Stimulated activated memory B cell treated with anti-CD40 and anti-IgM and Interleukin-4, amounts not matched to agents 10 μg/mL and 1 μg/mL and 100 μg/mL, for 72 hours (primary cell): Measurements from ENCODE around the gene SLC4A1.

ENCODE experiments used
- ATAC-seq: fragments of 150-1000 bp; cut with Tn5 transposase; 2 replicates; pipeline ENCODE4 v1.10.0; 2021
- H3K27ac Mint-ChIP-seq: one replicate; pipeline ENCODE4 v1.8.0; 2022; ENCODE audit warnings: mild to moderate bottlenecking, mixed read lengths
- H3K27me3 Mint-ChIP-seq: one replicate; pipeline ENCODE4 v1.8.0; 2022; ENCODE audit warnings: mixed read lengths
- H3K36me3 Mint-ChIP-seq: one replicate; pipeline ENCODE4 v1.8.0; 2022; ENCODE audit warnings: mixed read lengths
- H3K4me1 Mint-ChIP-seq: one replicate; pipeline ENCODE4 v1.8.0; 2022; ENCODE audit warnings: mixed read lengths
- H3K4me3 Mint-ChIP-seq: one replicate; pipeline ENCODE4 v1.8.0; 2022; ENCODE audit warnings: mild to moderate bottlenecking, moderate library complexity, mixed read lengths
- H3K9me3 Mint-ChIP-seq: one replicate; pipeline ENCODE4 v1.8.0; 2022; ENCODE audit warnings: mixed read lengths

SLC4A1 gene

DNA sequence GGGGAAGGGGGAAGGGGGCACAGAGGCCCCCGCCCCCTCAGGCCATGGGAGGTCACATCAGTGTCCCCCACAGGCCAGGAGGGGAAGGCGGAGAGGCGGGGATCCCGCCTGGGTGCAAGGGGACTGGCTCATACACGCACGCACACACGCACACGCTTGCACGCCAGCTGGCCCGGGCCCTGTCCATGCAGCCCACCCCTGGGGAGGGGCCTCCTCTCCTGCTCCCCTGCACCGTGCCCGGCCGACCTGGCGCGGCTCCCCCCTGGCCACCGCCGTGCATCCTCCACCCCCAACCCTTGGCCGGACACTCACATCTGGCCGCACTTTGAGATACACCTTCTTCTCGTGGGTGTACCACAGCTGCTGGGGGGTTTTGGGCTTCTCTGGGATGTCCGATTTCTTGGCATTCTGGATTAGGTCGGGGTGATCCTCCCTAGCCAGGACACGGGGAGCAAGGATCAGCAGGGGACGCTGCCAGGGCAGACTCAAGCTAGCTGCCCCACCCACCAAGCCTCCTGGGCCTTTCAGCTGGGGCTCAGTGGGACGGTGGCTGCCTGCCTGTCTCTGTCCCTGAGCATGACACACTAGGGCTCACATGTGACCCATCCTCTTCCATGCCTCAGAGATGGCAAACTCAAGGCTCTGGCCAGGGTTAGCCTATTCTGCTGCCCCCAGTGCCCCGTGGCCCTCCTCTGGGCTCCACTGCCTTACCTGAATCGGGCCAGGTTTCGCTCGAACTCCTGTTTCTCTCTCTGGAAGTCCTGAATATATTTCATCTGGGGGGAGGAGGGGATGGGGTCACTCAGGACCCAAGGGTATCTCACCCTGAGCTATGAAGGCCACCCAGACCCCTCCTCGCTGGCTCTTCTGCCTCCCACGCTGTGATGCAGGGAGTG, 55.2 kb downstream of the SLC4A1 start:
- ATAC-seq = no peak
- Mint-ChIP-seq H3K9me3 (no peaks in the 10 kb centered on the region), H3K27ac (peak overlapping the region; percentile 79), H3K36me3 (peaks cover 73% of the 10 kb centered on the region), H3K4me1 (peaks cover 85% of the 10 kb centered on the region), H3K4me3 (no peak overlapping the region), H3K27me3 (no peaks in the 10 kb centered on the region)

DNA sequence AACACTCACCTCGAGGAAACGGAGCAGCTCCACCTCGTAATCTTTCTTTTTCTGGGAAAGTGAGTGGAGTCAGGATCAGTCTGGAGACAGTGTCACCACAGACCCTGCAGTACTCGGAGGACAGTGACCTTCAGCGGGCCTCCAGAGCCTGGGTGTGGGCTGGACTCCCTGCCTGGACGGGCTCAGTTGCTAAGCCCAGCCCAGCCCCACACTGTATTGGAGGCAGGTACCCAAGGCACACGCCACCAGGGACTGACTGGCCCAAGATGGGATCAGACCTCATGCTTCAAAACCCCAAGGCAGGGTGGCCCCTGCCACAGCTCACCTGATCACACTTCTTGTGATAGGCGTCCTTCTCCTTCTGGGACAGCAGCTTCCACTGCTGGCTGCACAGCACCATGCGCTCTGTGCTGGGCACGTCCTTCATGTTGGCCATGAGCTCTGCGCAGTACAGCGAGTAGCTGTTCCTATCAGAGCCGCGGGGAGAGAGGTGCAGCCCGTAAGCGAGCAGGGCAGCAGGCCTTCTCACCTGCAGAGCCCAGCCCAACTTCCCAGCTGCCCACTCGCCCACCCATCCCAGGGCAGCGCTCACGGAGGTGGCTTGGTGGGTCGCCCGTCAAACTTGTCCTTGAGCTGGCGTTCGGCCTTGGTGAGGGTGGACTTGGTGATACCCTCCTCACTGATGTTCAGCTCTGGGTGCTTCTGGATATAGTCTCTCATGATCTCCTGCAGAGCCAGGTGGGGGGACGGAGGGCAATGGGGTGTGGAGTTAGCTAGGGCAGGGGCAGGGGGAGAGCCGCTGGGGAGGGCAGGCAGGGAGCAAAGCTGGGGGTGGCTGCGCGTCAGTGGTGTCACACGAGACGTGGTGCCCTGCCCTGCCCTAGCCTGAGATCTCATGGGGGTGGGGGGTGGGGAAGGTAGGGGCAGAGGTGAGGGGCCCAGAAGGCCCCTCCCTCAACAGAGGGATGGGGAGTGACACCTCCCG, 56.4 kb downstream of the SLC4A1 start:
- H3K4me3 Mint-ChIP-seq = no peak overlapping the region
- peaks cover 77% of the 10 kb centered on the region for H3K36me3 Mint-ChIP-seq
- no peaks in the 10 kb centered on the region for H3K27me3 Mint-ChIP-seq
- peak overlapping the region; percentile 87 for H3K27ac Mint-ChIP-seq
- H3K4me1 Mint-ChIP-seq = peaks cover 73% of the 10 kb centered on the region
- H3K9me3 Mint-ChIP-seq = no peaks in the 10 kb centered on the region
- ATAC-seq = no peak

DNA sequence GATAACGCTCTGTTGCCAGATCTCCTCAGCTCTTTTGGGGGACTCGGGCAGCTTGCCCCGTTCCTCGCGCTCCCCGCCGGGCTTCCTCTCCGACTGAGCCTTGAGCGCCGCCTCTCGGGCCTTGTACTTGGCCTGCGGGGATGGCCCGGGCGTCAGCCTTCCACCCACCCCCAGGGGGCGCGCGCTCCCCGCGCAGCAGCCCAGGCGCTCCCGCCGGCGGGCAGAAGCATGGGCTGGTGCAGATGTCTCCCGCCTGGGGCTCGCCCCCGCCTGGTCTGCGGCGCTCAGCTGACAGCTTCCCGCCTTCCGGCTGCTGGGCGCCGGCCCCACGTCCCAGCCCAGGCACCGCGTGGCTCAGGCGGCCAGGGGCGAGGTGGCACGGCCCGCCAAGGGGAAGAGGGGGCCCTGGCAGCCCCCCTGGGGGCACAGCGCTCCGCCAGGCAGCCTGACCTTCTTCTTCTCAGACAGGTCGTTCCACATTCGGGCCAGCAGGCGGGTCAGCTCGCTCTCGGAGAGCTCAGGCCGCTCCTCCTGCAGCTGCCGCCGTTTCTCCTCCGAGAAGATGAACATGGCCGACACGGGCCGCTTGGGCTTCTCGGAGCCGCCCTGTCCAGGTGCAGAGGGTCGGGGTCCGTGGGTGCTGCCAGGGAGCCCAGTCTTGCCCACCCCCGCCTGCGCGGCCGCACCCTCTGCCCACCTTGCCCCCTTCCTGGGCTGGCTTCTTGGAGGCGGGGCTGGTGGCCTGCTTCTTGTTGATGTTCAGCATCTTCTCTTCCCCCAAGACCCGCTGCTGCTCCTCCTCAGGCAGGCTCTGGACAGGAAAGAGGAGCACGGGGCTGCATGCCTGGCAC, 57.4 kb downstream of the SLC4A1 start:
- no peaks in the 10 kb centered on the region for H3K9me3 Mint-ChIP-seq
- peaks cover 63% of the 10 kb centered on the region for H3K4me1 Mint-ChIP-seq
- H3K27me3 Mint-ChIP-seq = no peaks in the 10 kb centered on the region
- peaks cover 74% of the 10 kb centered on the region for H3K36me3 Mint-ChIP-seq
- H3K27ac Mint-ChIP-seq = peak overlapping the region; percentile 87
- H3K4me3 Mint-ChIP-seq = peak overlapping the region; percentile 73
- ATAC-seq = peak; percentile 98

DNA sequence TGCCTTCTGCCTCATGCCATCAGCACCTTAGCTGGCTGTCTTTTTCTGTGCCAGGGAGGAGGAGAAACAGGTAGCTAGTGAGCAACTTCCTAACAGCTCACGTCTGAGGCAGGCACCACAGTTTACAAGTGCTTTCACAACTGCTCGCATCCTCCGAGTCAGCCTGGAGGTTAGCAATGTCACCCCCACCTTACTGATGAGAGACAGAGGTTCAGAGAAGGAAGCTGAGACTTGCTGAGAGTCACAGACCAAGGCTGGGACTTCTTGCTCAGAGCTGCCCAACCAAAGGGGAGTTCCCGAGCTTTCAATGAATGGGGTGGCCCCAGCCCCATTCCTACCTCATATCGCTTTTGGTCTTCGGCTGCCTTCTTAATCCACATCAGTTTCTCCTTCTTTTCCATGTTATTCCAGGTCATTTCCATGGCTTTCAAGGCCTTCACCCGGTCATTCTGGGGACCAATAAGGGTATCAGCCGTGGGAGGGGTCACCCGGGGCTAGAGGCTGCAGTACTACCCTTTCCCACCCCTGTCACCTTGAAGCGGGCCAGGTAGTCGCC, 58.1 kb downstream of the SLC4A1 start:
- Mint-ChIP-seq H3K4me3 (peak overlapping the region; percentile 73), H3K27ac (peak overlapping the region; percentile 87), H3K9me3 (no peaks in the 10 kb centered on the region), H3K4me1 (peaks cover 56% of the 10 kb centered on the region), H3K36me3 (peaks cover 67% of the 10 kb centered on the region), H3K27me3 (no peaks in the 10 kb centered on the region)
- peak; percentile 39 for ATAC-seq

DNA sequence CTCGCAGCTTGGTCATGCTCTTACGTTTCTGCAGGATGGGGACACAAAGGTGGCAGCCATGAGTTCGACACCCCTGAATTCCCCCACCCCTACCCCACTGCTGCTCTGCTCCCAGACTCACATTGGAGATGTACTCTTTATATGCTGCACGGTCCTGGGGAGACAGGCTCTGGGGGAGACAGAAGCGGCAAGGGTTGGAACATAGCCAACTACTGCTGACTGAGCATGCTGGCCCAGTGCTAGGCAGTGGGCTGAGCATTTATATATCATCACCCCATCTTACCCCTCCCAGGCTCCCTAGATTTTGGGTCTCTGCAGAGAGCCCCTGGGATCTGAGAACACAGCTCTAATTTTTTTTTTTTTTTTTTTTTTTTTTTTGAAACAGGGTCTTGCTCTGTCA, 60.2 kb downstream of the SLC4A1 start:
- peaks cover 46% of the 10 kb centered on the region for H3K36me3 Mint-ChIP-seq
- no peak overlapping the region for H3K4me3 Mint-ChIP-seq
- no peak for ATAC-seq
- H3K9me3 Mint-ChIP-seq = no peaks in the 10 kb centered on the region
- peaks cover 50% of the 10 kb centered on the region for H3K4me1 Mint-ChIP-seq
- no peaks in the 10 kb centered on the region for H3K27me3 Mint-ChIP-seq
- no peak overlapping the region for H3K27ac Mint-ChIP-seq

DNA sequence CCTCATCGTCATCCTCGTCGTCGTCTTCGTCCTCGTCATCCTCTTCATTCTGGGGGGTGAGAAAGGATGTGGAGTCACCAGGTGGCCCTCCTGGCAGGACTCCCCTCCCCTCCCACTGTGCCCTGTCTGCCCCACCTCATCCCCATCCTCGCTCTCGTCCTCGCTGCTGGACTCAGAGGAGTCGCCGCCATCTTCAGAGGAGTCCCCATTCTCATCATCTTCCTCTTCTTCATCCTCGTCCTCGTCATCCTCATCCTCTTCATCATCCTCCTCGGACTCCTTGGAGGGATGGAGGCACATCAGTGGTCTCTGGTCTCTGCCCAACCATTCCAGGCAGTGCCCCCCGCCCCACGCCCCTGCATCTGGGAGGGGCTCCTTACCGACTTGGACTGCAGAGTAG, 60.6 kb downstream of the SLC4A1 start:
- Mint-ChIP-seq H3K27me3 (no peaks in the 10 kb centered on the region), H3K4me1 (peaks cover 51% of the 10 kb centered on the region), H3K36me3 (peaks cover 45% of the 10 kb centered on the region), H3K27ac (no peak overlapping the region), H3K4me3 (no peak overlapping the region), H3K9me3 (no peaks in the 10 kb centered on the region)
- no peak for ATAC-seq

DNA sequence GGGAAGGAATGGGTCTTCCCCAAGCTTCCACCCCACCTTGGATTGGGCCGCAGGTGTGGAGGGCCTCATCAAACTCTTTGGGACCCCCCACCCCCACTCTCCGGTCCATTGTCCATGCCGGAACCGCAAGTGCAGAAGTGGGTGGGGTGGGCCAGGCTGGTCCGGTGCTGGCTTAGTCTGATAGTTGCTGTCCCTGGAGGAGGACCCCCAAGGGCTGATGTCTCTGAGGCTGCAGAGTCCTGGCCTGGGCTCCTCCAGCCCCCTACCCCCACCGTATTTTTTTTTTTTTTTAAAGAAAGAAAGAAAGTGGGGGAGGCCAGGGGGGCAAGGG, 61.1 kb downstream of the SLC4A1 start:
- Mint-ChIP-seq H3K27me3 (no peaks in the 10 kb centered on the region), H3K4me3 (no peak overlapping the region), H3K36me3 (peaks cover 44% of the 10 kb centered on the region), H3K4me1 (peaks cover 48% of the 10 kb centered on the region), H3K27ac (no peak overlapping the region), H3K9me3 (no peaks in the 10 kb centered on the region)
- ATAC-seq = no peak

DNA sequence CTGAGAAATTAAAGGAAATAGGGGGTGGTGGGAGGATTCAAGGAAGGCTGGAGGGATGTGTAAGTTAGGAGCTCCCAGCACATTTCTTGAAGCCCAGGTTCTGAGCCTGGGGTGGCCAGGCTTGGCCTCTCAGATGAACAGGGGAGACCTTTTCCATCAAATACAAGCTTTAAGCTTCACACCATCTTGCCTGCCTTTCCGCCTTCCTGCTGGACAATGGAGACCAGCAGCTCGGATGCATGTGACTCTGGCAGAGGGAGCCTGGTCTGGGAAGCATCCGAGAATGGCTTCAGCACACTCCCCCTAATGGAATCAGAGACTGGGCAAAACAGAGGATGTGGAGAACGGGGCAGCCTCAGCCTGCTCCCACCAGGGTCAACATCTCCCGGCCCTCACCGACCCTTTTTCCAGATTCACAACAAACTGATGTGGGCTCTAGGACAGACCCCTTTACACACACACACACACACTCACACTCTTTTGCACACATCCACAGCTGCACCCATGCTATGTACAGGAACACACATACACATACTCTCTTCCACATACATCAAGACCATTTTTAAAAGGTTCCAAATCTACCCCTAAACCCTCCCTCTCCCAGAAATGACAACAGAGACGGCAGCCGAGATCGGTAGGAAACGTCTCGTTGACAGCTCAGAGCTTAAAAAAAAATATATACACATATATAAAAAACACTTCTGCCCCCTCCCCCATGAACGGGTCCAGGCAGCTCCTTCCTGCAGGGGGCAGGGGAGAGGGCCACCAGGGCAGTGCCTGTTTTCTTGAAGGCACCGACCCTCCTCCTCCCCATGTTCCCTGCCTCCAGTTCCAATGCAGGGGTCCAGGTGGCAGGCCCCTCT, 61.7 kb downstream of the SLC4A1 start:
- H3K4me3 Mint-ChIP-seq = no peak overlapping the region
- H3K36me3 Mint-ChIP-seq = peaks cover 38% of the 10 kb centered on the region
- ATAC-seq = no peak
- no peaks in the 10 kb centered on the region for H3K9me3 Mint-ChIP-seq
- H3K27ac Mint-ChIP-seq = no peak overlapping the region
- H3K27me3 Mint-ChIP-seq = no peaks in the 10 kb centered on the region
- peaks cover 45% of the 10 kb centered on the region for H3K4me1 Mint-ChIP-seq

DNA sequence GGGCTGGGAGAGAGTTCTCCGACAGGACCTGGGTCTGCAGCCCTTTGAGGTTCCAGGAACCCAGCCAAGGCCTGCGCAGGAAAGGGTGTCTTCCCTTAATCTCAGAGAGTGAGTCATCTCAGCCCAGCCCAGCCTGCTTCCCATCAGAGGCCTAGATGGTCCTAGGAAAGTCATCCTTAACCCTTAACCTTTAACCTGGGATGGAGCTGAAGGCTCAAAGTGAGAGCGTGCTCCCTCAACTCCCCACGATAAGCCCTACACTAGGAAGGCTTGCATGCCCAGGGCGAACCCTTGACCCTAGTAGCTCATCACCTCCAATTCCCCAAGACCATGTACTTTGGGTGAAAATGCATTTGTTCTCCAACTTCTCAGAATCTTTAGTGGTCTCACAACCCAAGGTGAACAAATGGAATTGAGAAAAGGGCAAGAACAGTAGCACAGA, 63.5 kb downstream of the SLC4A1 start:
- H3K27me3 Mint-ChIP-seq = no peaks in the 10 kb centered on the region
- peak overlapping the region; percentile 69 for H3K27ac Mint-ChIP-seq
- ATAC-seq = no peak
- H3K4me1 Mint-ChIP-seq = peaks cover 37% of the 10 kb centered on the region
- no peaks in the 10 kb centered on the region for H3K9me3 Mint-ChIP-seq
- no peak overlapping the region for H3K4me3 Mint-ChIP-seq
- H3K36me3 Mint-ChIP-seq = peaks cover 26% of the 10 kb centered on the region

DNA sequence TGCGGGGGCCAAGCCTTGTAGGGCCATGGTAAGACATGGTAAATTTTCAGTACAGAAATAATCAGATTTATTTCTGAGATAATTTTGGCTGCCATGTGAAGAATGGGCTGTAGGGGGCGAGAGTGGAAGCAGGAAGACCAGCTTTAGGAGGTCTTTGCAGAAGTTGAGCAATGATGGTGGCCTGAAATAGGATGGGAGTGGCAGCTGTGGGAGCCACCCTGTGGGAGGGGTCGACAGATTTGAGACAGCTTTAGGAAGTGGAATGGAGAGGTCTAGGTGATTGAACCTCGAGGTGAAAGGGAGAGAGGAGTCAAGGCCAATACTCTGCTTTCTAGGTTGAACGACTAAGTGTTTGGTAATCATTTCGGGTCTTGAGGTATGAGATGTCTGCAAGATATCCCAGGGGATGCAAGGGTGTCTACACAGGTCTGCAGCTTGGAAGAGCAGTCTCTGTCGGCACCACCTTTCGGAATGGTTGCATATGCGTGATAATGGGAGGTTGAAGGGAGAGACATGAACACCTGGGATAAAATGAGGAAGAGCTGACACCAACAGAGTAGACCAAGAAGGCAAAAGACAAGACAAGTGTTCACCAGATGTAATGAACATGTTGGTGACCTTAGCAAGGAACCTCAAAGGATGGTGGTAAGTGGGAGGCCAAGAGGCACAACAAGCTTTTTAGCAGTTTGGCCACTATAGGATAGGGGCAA, 64.0 kb downstream of the SLC4A1 start:
- Mint-ChIP-seq H3K4me3 (no peak overlapping the region), H3K4me1 (peaks cover 35% of the 10 kb centered on the region), H3K27ac (peak overlapping the region; percentile 69), H3K9me3 (no peaks in the 10 kb centered on the region), H3K27me3 (no peaks in the 10 kb centered on the region), H3K36me3 (peaks cover 25% of the 10 kb centered on the region)
- ATAC-seq = no peak

DNA sequence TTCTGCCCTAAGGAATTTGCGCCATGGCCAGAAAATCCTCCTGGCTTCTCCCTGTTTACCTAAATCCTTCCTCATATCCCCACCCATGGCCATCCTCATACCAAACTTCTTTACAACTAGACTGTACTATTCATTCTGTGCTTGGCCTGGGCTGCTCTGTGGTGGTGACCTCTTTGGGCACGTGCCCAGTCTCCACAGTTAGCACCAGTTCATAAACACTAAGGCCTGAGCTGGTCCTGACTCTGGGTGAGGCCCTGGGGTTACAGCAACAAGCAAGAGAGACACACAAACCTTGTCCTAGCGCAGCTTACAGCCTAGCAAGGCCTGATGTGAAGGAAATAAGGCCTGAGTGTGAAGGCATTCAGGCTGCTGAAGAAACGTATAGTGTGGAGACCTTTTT, 65.2 kb downstream of the SLC4A1 start:
- Mint-ChIP-seq H3K27me3 (no peaks in the 10 kb centered on the region), H3K4me3 (no peak overlapping the region), H3K9me3 (no peaks in the 10 kb centered on the region), H3K36me3 (peaks cover 19% of the 10 kb centered on the region), H3K4me1 (peaks cover 37% of the 10 kb centered on the region), H3K27ac (peak overlapping the region; percentile 69)
- ATAC-seq = no peak

DNA sequence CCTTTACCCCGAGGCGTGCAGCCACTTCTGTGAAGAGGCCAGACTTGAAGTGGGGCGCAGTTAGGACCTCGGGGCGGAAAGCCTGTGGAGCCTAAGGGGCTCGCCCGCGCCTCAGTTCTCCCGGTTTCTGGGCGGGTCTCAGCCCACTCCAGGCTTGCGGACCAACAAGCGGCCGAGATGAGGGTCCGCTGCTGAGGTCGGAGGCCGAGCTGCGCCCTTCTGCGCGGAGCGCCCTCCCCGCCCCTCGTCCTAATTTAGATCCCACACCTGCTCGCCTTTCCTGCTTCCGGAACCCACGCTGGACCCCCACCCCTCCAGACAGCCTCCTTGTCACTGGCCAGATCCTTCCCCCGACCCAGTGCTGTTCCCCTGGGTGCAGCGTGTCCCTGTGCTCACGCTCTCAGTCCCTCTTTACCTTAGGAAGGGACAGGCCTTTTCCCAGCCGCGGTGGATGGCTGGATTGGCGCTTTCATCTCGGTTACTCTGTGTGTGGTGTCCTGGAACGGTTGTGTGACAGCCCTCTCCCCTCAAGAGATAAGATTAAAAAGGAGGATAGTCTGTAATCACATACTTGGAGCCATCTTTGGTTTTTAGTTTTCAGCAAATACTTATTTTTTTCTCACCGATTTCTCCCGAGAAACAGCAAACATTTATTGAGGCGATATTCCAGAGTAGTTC, 67.3 kb downstream of the SLC4A1 start:
- peaks cover 25% of the 10 kb centered on the region for H3K36me3 Mint-ChIP-seq
- H3K9me3 Mint-ChIP-seq = no peaks in the 10 kb centered on the region
- H3K4me1 Mint-ChIP-seq = peaks cover 48% of the 10 kb centered on the region
- H3K27ac Mint-ChIP-seq = peak overlapping the region; percentile 93
- H3K27me3 Mint-ChIP-seq = no peaks in the 10 kb centered on the region
- no peak for ATAC-seq
- peak overlapping the region; percentile 88 for H3K4me3 Mint-ChIP-seq
